Measurements from ENCODE around the gene VDR.

DNA sequence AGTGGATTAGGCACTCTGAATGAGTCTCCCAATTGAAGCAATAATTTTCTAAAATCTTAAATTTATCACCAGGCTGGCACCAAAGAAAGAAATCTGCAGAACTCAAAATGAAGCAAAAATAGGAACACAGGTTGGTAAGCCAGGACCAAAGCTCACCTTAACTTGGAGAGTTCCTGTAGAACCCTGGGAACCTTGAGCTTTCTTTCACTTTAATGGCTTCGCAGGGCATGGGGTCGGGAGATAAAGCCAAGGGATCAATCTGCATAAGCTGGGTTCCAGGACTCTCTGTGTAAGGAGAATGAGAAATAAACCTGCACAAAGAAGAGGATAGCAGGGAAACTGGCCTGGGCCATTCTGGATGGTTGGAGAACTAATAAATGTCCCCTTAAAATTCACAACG is 8.3 kb upstream of the VDR start:
- TF ChIP-seq POLR2AphosphoS5 (IDR thresholded peaks at IDR 0.05; ENCODE audit: low read depth, low read length) (no peak), SRF (IDR thresholded peaks at IDR 0.05; ENCODE audit: low read depth) (no peak), POLR2A (IDR thresholded peaks at IDR 0.05; ENCODE audit: borderline replicate concordance, extremely low read depth, insufficient read depth, insufficient read length) (no peak), EZH2 (IDR thresholded peaks at IDR 0.05) (no peak), EZH2phosphoT487 (IDR thresholded peaks at IDR 0.05; ENCODE audit: borderline replicate concordance) (no peak), RAD21 (IDR thresholded peaks at IDR 0.05; ENCODE audit: low read depth) (no peak), SP1 (IDR thresholded peaks at IDR 0.05; ENCODE audit: low read depth) (no peak)
- TF ChIP-seq, protein P1, sequence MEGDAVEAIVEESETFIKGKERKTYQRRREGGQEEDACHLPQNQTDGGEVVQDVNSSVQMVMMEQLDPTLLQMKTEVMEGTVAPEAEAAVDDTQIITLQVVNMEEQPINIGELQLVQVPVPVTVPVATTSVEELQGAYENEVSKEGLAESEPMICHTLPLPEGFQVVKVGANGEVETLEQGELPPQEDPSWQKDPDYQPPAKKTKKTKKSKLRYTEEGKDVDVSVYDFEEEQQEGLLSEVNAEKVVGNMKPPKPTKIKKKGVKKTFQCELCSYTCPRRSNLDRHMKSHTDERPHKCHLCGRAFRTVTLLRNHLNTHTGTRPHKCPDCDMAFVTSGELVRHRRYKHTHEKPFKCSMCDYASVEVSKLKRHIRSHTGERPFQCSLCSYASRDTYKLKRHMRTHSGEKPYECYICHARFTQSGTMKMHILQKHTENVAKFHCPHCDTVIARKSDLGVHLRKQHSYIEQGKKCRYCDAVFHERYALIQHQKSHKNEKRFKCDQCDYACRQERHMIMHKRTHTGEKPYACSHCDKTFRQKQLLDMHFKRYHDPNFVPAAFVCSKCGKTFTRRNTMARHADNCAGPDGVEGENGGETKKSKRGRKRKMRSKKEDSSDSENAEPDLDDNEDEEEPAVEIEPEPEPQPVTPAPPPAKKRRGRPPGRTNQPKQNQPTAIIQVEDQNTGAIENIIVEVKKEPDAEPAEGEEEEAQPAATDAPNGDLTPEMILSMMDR (IDR thresholded peaks at IDR 0.05 in 2 of 3, conservative IDR thresholded peaks at IDR 0.05 in 1 of 3; ENCODE audit: borderline replicate concordance in 1 of 3, insufficient read depth in 1 of 3, low read depth in 2 of 3, low read length in 2 of 3), result no peak
- TF ChIP-seq, protein P2, sequence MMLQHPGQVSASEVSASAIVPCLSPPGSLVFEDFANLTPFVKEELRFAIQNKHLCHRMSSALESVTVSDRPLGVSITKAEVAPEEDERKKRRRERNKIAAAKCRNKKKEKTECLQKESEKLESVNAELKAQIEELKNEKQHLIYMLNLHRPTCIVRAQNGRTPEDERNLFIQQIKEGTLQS (IDR thresholded peaks at IDR 0.05), result no peak

Data from HCT116 (cell line).